Epithelial cell of proximal tubule (primary cell): Measurements from ENCODE around the gene FASTKD1. TPM values are rescaled to one million over a fixed set of nuclear protein-coding genes. Genes with fewer than 3 reads are reported as not detected.

Experiments
- DNase-seq: peaks from one replicate; pipeline ENCODE4 v3.0.0-alpha.2; 2011; ENCODE audit warnings: low read depth
- H3K4me3 ChIP-seq: 2 replicates; pipeline ENCODE4 v1.5.1; 2011; ENCODE audit warnings: low read depth, mild to moderate bottlenecking, low read length
- total RNA-seq: library from RNA; depleted of rRNA; stranded (reverse); fragments of >200 nt; gene quantifications from 2 replicates; pipeline ENCODE4 v1.2.3, GENCODE V29; 2015
- TF ChIP-seq, protein P1 (sequence below): conservative IDR thresholded peaks from 2 replicates; pipeline ENCODE4 v1.5.1; 2012; ENCODE audit warnings: low read depth, mild to moderate bottlenecking, low read length

The FASTKD1 gene
- total RNA-seq, 1 donor from 2014 or later, result 15.3 TPM

DNA sequence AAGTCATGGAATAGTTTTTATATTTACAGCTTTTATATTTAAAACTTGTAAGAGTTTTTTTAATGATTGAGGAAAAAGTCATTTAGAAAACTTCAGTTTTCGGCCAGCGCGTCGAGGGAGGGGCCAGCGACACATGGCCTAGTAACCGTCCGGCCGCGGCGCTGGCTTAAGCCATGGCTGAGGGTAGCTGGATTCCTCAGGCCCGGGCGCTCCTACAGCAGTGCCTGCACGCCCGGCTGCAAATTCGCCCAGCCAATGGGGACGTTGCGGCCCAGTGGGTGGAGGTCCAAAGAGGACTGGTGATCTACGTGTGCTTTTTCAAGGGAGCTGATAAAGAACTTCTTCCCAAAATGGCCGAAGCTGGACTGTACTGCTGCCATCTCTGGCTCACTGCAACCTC lies 69.0 kb downstream of the FASTKD1 start:
- DNase-seq, result no peak
- TF ChIP-seq, protein P1, sequence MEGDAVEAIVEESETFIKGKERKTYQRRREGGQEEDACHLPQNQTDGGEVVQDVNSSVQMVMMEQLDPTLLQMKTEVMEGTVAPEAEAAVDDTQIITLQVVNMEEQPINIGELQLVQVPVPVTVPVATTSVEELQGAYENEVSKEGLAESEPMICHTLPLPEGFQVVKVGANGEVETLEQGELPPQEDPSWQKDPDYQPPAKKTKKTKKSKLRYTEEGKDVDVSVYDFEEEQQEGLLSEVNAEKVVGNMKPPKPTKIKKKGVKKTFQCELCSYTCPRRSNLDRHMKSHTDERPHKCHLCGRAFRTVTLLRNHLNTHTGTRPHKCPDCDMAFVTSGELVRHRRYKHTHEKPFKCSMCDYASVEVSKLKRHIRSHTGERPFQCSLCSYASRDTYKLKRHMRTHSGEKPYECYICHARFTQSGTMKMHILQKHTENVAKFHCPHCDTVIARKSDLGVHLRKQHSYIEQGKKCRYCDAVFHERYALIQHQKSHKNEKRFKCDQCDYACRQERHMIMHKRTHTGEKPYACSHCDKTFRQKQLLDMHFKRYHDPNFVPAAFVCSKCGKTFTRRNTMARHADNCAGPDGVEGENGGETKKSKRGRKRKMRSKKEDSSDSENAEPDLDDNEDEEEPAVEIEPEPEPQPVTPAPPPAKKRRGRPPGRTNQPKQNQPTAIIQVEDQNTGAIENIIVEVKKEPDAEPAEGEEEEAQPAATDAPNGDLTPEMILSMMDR, result no peak
- H3K4me3 ChIP-seq, result no peak overlapping the region

DNA sequence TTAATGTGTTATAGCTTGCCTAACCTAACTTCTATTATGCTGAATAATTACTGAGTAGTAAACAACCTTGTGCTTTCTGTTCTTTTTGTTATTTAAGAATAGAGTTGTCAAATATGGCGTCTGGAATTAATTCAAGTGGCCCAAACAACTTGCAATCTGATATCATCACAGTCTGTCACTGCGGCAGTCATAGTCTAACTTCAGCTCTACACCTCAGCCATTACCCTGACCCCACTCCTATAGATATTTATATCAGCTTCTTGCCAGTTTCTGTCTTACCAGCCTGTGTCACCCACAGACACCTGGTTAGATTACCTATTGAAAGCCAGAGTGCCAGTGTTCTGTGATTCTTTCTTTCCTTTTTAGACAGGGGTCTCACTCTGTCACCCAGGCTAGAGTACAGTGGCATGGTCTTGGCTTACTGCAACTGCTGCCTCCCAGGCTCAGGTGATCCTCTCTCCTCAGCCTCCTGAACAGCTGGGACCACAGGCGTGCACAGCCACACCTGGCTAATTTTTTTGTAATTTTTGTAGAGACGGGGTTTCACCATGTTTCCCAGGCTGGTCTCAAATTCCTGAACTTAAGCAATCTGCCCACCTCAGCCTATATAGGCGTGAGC lies 78.2 kb downstream of the FASTKD1 start:
- TF ChIP-seq, protein P1, result no peak
- DNase-seq, result no peak
- no peak overlapping the region for H3K4me3 ChIP-seq

DNA sequence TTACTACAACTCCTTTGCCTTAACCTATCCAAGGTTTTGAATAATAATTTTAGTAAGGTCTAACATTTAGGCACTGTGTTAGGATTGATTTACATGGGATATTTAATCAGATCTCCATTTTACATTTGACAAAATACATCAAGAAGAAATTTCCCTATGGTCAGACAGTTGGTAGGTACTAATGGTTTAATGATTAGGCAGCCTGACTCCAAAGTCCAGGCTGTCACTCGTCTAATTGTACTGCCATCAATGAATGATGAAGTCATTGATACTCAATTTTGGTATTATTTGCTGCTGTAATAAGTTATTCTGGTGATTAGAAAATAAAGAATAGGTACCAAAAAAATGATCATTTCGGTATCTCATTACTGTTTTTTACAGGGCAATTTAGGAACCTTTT lies 80.3 kb downstream of the FASTKD1 start:
- no peak overlapping the region for H3K4me3 ChIP-seq
- DNase-seq, result no peak
- TF ChIP-seq, protein P1, result no peak

DNA sequence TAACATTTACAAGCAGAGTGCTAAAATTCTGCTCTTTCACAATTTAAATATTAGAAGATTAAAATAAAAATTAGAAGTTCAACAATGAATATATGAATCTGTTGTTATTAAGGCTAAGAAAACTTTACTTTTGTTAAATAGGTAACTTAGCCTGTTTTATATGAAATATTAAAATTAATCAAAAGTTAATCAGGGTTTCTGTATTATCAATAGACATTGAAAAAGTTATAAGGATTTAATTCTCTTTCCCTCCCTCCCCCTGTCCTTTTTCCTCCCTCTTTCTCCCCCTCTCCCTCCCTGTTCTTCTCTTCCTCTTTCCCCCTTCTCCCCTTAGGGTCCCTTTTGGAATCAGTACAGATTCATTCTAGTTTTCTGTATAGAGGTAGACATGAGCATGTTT lies 82.3 kb downstream of the FASTKD1 start:
- TF ChIP-seq, protein P1, result no peak
- no peak overlapping the region for H3K4me3 ChIP-seq
- no peak for DNase-seq

DNA sequence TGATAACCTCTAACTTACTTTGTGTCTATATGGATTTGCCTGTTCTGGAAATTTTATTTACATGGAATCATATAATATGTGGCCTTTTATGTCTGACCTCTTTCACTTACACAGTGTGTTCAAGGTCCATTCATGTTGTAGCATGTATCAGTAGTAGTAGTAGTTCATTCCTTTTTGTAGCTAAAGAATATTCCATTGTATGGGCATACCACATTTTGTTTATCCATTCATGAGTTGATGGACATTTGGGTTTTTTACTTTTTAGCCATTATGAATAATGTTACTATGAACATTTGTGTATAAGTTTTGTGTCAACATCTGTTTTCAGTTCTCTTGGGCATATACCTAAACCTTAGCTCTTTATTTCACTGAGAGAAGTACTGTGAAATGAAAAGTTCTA lies 82.8 kb downstream of the FASTKD1 start:
- TF ChIP-seq, protein P1, result no peak
- no peak for DNase-seq
- no peak overlapping the region for H3K4me3 ChIP-seq

DNA sequence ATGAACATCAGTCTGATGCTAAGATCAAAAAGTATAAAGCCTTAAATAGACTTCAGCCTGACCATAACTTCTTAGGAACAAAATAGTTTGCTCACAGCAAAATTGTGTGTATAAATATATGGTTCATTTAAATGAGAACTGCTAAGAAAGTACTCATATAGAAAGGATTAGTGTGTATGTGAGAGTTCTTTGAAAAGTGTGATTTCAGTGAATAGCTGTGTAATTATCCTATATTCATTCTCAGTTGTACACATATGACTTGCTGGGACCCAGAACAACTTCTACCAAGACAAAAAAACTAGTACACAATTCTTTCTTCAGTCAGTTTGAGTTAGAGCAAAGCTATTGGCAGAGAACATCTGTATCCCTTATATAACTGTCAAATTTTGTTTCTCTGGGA lies 87.2 kb downstream of the FASTKD1 start:
- no peak for DNase-seq
- H3K4me3 ChIP-seq, result no peak overlapping the region
- TF ChIP-seq, protein P1, result no peak

DNA sequence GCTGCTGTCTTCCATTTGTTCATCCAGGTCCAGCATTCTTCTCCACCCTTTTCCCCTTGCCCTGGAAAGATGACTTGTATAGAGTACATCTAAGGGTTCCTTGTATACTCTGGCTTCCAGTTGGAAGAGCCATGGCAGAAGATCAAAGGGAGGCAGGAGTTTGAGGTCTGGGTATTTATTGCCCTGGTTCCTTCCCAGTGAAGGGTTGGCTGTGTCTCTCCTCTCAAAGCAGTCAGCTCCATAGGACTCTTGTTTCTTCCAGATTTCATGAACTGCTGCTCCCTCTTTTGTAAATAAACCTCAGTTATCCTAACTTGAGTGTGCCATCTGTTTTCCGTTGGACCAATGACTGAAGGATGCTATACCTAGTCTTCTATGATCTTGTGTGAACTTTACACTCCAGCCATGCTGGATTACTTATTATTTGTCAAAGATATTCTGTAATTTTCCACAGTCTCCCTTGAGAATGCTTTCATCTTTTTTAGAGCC lies 88.0 kb downstream of the FASTKD1 start:
- no peak for DNase-seq
- TF ChIP-seq, protein P1, result no peak
- H3K4me3 ChIP-seq, result no peak overlapping the region
